CD4-positive, alpha-beta T cell treated with Interferon alpha-2 for 1 hour (primary cell): ENCODE results near the gene LZTFL1.

Source experiments
- DNase-seq, 2 donors: peaks; one replicate each; pipeline ENCODE4 v3.0.0-alpha.2; 2020 to 2022

Gene LZTFL1

GRCh38 chr3:45841757-45842491, at the start of gene LZTFL1:
LZTFL1 (minus strand) TSS chr3:45842119; CDS start chr3:45841991, 128 bp downstream.
- peak; percentile 93 for DNase-seq

- peak in 1 of 2 donors; percentile 19 for DNase-seq
Measured at GRCh38 chr3:45890405-45890804, 48.5 kb upstream of the LZTFL1 start.

- DNase-seq, result no peak
Measured at GRCh38 chr3:45889337-45889736, 47.4 kb upstream of the LZTFL1 start.

GRCh38 chr3:45887759-45888511, 46.0 kb upstream of the LZTFL1 start:
- no peak for DNase-seq

GRCh38 chr3:45887285-45887684, 45.4 kb upstream of the LZTFL1 start:
- DNase-seq, result no peak

GRCh38 chr3:45885979-45886705, 44.2 kb upstream of the LZTFL1 start, which contains the start of gene CCR9:
CCR9 (plus strand) TSS chr3:45886543; CDS start chr3:45894934, 8,391 bp downstream.
- DNase-seq, result no peak

- no peak for DNase-seq
Measured at GRCh38 chr3:45884368-45885201, 42.7 kb upstream of the LZTFL1 start.

- DNase-seq, result peak; percentile 9 to 49
Measured at GRCh38 chr3:45881078-45882022, 39.4 kb upstream of the LZTFL1 start.

GRCh38 chr3:45880725-45881077, 38.8 kb upstream of the LZTFL1 start:
- DNase-seq, result no peak

- no peak for DNase-seq
Measured at GRCh38 chr3:45878124-45878523, 36.2 kb upstream of the LZTFL1 start.

GRCh38 chr3:45874677-45875346, 32.9 kb upstream of the LZTFL1 start:
- no peak for DNase-seq

GRCh38 chr3:45873638-45874037, 31.7 kb upstream of the LZTFL1 start:
- no peak for DNase-seq

- no peak for DNase-seq
Measured at GRCh38 chr3:45873036-45873435, 31.1 kb upstream of the LZTFL1 start.

- DNase-seq, result no peak
Measured at GRCh38 chr3:45872569-45872968, 30.6 kb upstream of the LZTFL1 start.

- no peak for DNase-seq
Measured at GRCh38 chr3:45871780-45872179, 29.9 kb upstream of the LZTFL1 start.

GRCh38 chr3:45870099-45870498, 28.2 kb upstream of the LZTFL1 start:
- peak; percentile 54 to 77 for DNase-seq

- no peak for DNase-seq
Measured at GRCh38 chr3:45869638-45870037, 27.7 kb upstream of the LZTFL1 start.

GRCh38 chr3:45868650-45869049, 26.7 kb upstream of the LZTFL1 start:
- DNase-seq, result no peak

- DNase-seq, result no peak
Measured at GRCh38 chr3:45868213-45868612, 26.3 kb upstream of the LZTFL1 start.

- no peak for DNase-seq
Measured at GRCh38 chr3:45865563-45865962, 23.6 kb upstream of the LZTFL1 start.
